ENCODE measurements around the gene PEDS1. TPM values are rescaled to one million over a fixed set of nuclear protein-coding genes. Genes with fewer than 3 reads are reported as not detected.
A peak's percentile ranks its signal among the peaks of the same experiment; 100 is the strongest.
"Not testable (repeated sequence)": the region's sequence is repeated elsewhere in the genome, so short reads cannot be mapped to it uniquely, and the experiment has no call there.

The PEDS1 gene
- total RNA-seq, 2 experiments from 2014 or later: 16.0 to 17.3 TPM

DNA sequence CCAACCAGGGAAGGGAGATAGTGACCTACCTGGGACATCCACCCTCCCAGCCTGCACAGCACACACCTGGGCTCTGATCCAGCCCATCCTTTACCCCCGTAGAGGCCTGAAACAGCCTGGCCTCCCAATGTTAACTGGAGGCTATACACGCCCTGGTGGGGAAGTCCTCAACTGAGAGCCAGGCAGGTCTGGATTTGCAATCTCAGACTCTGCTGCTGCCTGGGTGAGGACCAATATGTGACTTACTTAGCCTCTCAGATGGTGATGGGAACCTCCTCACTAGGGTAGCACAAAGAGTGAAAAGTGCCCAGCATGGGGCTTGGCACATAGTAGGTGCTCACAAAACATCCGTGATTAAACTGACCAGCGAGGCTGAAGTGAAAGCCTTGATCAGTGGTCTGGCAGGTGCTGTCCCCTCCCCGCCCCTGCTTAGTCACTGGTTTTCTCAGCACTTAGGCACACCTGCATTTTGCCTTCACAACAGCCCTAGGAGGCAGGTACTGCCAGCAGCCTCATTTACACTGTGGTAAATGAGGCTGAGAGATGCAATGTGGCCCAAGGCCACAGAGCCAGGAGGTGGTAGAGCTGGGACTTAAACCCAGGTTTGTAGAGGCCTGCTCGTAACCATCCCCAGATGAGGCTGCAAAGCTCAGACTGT is 12.4 kb downstream of the PEDS1 start:
- ChIA-PET POLR2A (no interaction called here), CTCF (no interaction called here)
- intact Hi-C loops (cut with micrococcal nuclease): no loop called here
- ATAC-seq (no peak), DNase-seq (no peak)
- Mint-ChIP-seq H3K9me3 (no peaks in the 10 kb centered on the region), H3K4me1 (ENCODE audit: low read depth) (peaks cover 34% of the 10 kb centered on the region), H3K27me3 (no peaks in the 10 kb centered on the region), H3K4me3 (no peak overlapping the region), H3K27ac (no peak overlapping the region), H3K36me3 (ENCODE audit: low read depth) (peaks cover 33% of the 10 kb centered on the region)
- TF ChIP-seq, protein P1, sequence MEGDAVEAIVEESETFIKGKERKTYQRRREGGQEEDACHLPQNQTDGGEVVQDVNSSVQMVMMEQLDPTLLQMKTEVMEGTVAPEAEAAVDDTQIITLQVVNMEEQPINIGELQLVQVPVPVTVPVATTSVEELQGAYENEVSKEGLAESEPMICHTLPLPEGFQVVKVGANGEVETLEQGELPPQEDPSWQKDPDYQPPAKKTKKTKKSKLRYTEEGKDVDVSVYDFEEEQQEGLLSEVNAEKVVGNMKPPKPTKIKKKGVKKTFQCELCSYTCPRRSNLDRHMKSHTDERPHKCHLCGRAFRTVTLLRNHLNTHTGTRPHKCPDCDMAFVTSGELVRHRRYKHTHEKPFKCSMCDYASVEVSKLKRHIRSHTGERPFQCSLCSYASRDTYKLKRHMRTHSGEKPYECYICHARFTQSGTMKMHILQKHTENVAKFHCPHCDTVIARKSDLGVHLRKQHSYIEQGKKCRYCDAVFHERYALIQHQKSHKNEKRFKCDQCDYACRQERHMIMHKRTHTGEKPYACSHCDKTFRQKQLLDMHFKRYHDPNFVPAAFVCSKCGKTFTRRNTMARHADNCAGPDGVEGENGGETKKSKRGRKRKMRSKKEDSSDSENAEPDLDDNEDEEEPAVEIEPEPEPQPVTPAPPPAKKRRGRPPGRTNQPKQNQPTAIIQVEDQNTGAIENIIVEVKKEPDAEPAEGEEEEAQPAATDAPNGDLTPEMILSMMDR (IDR thresholded peaks at IDR 0.05): no peak

DNA sequence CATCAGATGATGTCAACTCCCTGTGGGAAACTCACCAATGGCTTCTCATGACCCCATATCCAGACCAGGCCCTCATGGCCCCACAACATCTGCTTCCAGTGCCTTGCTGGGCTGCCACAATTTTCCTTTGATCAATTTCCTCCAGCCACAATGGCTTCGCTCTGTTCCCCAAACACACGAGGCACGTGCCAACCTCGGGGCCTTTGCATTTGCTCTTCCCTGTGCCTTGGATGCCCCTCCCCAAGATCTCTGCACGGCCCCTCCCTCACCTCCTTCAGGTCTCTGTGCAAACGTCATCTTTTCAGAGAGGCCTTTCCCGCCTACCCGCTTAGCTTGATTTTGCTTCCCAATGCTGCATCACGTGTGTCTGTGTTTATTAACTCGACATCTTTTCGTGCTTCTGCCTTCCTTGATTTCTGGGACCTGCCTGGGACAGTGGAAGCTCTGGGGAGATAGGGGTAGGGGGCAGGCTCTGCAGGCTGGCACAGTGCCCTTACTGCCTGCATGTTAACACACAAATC is 13.1 kb downstream of the PEDS1 start:
- Mint-ChIP-seq H3K9me3 (no peaks in the 10 kb centered on the region), H3K4me3 (no peak overlapping the region), H3K27me3 (no peaks in the 10 kb centered on the region), H3K36me3 (ENCODE audit: low read depth) (peaks cover 35% of the 10 kb centered on the region), H3K4me1 (ENCODE audit: low read depth) (peaks cover 30% of the 10 kb centered on the region), H3K27ac (no peak overlapping the region)
- ChIA-PET POLR2A (interaction anchor here (0.7 kb wide), 1 partner anchor 9 kb away, joined by 3 read pairs; no protein-coding TSS in a partner anchor), CTCF (interaction anchor here (0.9 to 1.3 kb wide), 2 partner anchors 20 to 23 kb away, joined by 3 to 5 read pairs; no protein-coding TSS in a partner anchor)
- ATAC-seq: no peak
- intact Hi-C loops (cut with micrococcal nuclease): no loop called here
- TF ChIP-seq, protein P1 (IDR thresholded peaks at IDR 0.05): no peak
- no peak for DNase-seq

DNA sequence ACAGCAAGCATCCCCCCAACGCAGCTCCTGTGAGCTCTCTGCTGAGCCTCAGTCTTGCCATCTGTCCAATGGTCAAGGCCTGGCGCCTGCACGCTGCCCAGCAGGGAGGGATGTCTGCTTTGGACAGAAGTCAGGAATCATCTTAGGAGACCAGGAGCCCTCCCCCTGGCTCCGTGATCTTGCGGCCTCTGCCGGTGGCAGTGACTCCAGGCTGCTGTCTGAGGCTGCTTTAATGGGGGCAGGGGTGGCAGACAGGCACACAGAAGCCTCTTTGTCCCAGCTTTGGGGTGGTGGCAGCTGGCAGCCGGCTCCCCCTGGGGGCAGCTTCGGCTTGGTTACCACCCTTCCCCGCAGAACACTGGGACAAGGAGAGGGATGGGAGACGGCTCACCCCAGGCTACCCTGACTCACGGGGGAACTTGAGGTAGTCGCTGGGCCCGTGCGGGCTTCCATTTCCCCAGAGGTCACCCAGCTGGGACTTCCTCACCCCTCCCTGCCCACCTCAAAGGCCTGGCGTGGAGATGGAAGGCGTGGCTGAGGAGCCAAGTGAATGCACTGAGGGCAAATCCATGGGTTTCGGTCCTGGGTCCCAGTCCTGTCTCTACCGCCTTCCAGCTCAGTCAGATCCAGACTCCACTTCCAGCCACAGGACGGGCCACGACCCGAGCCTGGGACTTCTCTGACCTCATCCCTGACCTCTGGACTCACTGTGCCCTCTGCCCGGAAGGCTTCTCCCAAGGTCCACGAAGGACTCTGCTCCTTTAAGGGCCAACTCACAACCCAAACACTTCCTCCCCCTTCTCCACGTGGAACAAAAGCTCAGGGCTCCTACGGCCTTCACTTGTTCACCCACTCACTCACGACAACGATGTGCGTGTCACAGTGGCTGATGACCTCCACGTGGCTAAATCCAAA is 14.8 kb downstream of the PEDS1 start:
- intact Hi-C loops (cut with micrococcal nuclease): no loop called here
- Mint-ChIP-seq H3K27ac (no peak overlapping the region), H3K9me3 (no peaks in the 10 kb centered on the region), H3K36me3 (ENCODE audit: low read depth) (peaks cover 35% of the 10 kb centered on the region), H3K27me3 (no peaks in the 10 kb centered on the region), H3K4me1 (ENCODE audit: low read depth) (peaks cover 30% of the 10 kb centered on the region), H3K4me3 (no peak overlapping the region)
- ChIA-PET POLR2A (no interaction called here), CTCF (interaction anchor here (0.6 to 1.2 kb wide), 3 partner anchors 14 to 374 kb away, joined by 3 to 5 read pairs (median 3); no protein-coding TSS in a partner anchor)
- no peak for ATAC-seq
- TF ChIP-seq, protein P1 (IDR thresholded peaks at IDR 0.05): no peak
- DNase-seq: no peak

DNA sequence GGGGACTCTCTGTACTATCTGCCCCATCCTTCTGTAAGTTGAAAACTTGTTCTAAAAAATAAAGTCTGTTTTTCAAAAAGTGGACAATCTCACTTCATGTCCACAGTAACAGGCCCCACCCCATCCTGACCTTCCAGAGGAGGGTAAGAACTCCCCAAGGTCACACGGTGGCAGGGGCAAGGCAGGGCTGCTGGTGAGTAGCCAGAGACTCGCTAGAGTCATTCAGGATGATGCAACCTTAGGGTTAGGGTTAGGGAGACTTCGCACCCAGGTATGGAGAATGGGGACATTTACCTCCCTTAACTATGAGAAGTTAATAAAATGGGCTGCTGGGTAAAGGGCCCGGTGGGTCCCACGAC is 15.4 kb downstream of the PEDS1 start:
- Mint-ChIP-seq H3K9me3 (no peaks in the 10 kb centered on the region), H3K27ac (peak overlapping the region; percentile 30)
- CTCF ChIA-PET: interaction anchor here (1.2 kb wide), 1 partner anchor 15 kb away, joined by 3 read pairs; no protein-coding TSS in a partner anchor

DNA sequence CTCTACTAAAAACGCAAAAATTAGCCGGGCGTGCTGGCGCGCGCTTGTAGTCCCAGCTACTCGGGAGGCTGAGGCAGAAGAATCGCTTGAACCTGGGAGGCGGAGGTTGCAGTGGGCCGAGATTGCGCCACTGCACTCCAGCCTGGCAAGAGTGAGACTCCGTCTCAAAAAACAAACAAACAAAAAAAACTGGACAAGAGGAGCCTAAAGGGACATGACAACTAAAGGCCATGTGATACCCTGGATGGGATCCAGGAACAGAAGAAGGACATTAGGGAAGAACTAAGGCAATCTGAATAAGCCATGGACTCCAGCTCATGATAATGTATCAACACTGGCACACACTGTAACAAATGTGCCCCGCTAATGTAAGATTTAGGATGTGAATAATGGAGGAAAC is 15.8 kb downstream of the PEDS1 start:
- H3K9me3 Mint-ChIP-seq; H3K4me3 Mint-ChIP-seq; POLR2A ChIA-PET; DNase-seq; intact Hi-C loops (cut with micrococcal nuclease); H3K27me3 Mint-ChIP-seq; ATAC-seq: not testable (repeated sequence)
- peaks cover 28% of the 10 kb centered on the region for H3K36me3 Mint-ChIP-seq (ENCODE audit: low read depth)
- CTCF ChIA-PET: interaction anchor here (1.2 kb wide), 1 partner anchor 15 kb away, joined by 3 read pairs; no protein-coding TSS in a partner anchor
- peak overlapping the region; percentile 30 for H3K27ac Mint-ChIP-seq
- peaks cover 27% of the 10 kb centered on the region for H3K4me1 Mint-ChIP-seq (ENCODE audit: low read depth)

More for the DNA sequence above, 15.4 kb downstream of the PEDS1 start:
- Mint-ChIP-seq H3K4me3 (no peak overlapping the region), H3K27me3 (no peaks in the 10 kb centered on the region), H3K4me1 (ENCODE audit: low read depth) (peaks cover 29% of the 10 kb centered on the region), H3K36me3 (ENCODE audit: low read depth) (peaks cover 32% of the 10 kb centered on the region)
- DNase-seq (no peak), ATAC-seq (no peak)
- intact Hi-C loops (cut with micrococcal nuclease): no loop called here
- POLR2A ChIA-PET: no interaction called here
- TF ChIP-seq, protein P1 (IDR thresholded peaks at IDR 0.05): no peak
